Endothelial cell (in vitro differentiated cells): Measurements from ENCODE around the gene CCDC154. TPM values are rescaled to one million over a fixed set of nuclear protein-coding genes. Genes with fewer than 3 reads are reported as not detected.

Source experiments
- DNase-seq: peaks from one replicate; pipeline ENCODE4 v3.0.0; 2021; ENCODE audit warnings: low spot score
- H3K27ac Mint-ChIP-seq: one replicate; pipeline ENCODE4 v1.8.0; 2021; ENCODE audit warnings: mixed read lengths, inconsistent platforms; ENCODE audit not compliant: unreplicated experiment
- H3K27me3 Mint-ChIP-seq: one replicate; pipeline ENCODE4 v1.8.0; 2021; ENCODE audit warnings: mild to moderate bottlenecking, moderate library complexity, mixed read lengths, inconsistent platforms; ENCODE audit not compliant: unreplicated experiment
- H3K36me3 Mint-ChIP-seq: one replicate; pipeline ENCODE4 v1.8.0; 2021; ENCODE audit warnings: mild to moderate bottlenecking, low read depth, mixed read lengths, inconsistent platforms; ENCODE audit not compliant: unreplicated experiment
- H3K4me1 Mint-ChIP-seq: one replicate; pipeline ENCODE4 v1.8.0; 2021; ENCODE audit warnings: mild to moderate bottlenecking, mixed read lengths, inconsistent platforms; ENCODE audit not compliant: unreplicated experiment
- H3K4me3 Mint-ChIP-seq: one replicate; pipeline ENCODE4 v1.8.0; 2021; ENCODE audit warnings: mild to moderate bottlenecking, mixed read lengths, inconsistent platforms; ENCODE audit not compliant: unreplicated experiment
- H3K9me3 Mint-ChIP-seq: one replicate; pipeline ENCODE4 v1.8.0; 2021; ENCODE audit warnings: mixed read lengths, inconsistent platforms; ENCODE audit not compliant: unreplicated experiment
- total RNA-seq: library from RNA; stranded (reverse); fragmentation: NEBNext Ultra II Directional; extraction: Animal tissue kit (Norgen Biotek cat#: 25700); gene quantifications from one replicate; pipeline ENCODE4 v1.2.1, GENCODE V29; 2021; ENCODE audit not compliant: unreplicated experiment
- TF ChIP-seq, protein P1 (sequence below): fragments of 200-600 bp; sonication (generic); IDR thresholded peaks from one replicate; pipeline ENCODE4 v1.5.0; 2021; ENCODE audit warnings: antibody characterized with exemption; ENCODE audit not compliant: unreplicated experiment

Gene CCDC154
- total RNA-seq, 1 donor from 2014 or later = 2.4 TPM

DNA sequence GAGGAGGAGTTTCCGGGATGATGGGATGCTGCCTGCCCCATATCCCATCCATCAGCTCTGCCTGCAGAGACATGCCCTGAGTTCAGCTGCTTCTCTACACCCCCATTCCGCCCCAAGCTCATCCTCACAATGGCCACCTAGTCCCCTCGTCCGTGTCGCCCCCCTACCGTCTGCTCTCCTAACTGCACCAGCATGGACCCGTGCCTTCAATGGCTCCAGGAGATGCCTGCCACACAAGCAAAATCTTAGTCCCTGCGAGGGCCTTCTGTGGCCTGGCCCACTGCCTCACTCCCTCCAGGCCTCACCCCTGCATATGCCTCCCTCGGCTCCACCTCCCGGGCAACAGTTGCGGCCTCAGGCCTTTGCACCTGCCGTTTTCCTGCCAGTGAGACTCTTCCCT is 47.0 kb upstream of the CCDC154 start:
- Mint-ChIP-seq H3K27me3 (peaks cover 10% of the 10 kb centered on the region), H3K36me3 (no peaks in the 10 kb centered on the region), H3K27ac (no peak overlapping the region), H3K4me1 (peaks cover 12% of the 10 kb centered on the region), H3K9me3 (no peaks in the 10 kb centered on the region), H3K4me3 (no peak overlapping the region)
- TF ChIP-seq, protein P1, sequence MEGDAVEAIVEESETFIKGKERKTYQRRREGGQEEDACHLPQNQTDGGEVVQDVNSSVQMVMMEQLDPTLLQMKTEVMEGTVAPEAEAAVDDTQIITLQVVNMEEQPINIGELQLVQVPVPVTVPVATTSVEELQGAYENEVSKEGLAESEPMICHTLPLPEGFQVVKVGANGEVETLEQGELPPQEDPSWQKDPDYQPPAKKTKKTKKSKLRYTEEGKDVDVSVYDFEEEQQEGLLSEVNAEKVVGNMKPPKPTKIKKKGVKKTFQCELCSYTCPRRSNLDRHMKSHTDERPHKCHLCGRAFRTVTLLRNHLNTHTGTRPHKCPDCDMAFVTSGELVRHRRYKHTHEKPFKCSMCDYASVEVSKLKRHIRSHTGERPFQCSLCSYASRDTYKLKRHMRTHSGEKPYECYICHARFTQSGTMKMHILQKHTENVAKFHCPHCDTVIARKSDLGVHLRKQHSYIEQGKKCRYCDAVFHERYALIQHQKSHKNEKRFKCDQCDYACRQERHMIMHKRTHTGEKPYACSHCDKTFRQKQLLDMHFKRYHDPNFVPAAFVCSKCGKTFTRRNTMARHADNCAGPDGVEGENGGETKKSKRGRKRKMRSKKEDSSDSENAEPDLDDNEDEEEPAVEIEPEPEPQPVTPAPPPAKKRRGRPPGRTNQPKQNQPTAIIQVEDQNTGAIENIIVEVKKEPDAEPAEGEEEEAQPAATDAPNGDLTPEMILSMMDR = no peak
- DNase-seq = no peak

DNA sequence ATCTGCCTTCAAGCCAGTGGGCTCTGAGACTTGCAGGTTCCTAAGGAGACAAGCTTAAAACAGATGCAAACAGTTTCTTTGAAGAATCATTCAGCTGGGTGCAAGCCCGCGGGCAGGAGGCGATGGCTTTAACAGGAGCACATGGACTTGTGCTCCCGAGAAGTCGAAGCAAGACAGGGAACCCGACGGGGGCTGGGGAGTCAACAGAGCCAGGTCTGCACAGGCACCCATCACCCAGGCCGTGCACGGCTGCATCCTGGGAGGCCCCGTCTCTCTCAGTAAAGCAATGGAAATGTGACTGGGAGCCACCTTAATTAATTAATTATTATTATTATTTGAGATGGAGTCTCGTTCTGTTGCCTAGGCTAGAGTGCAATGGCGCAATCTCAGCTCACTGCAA is 44.7 kb upstream of the CCDC154 start:
- Mint-ChIP-seq H3K4me3 (no peak overlapping the region), H3K9me3 (no peaks in the 10 kb centered on the region), H3K27ac (no peak overlapping the region), H3K36me3 (no peaks in the 10 kb centered on the region), H3K4me1 (peaks cover 12% of the 10 kb centered on the region), H3K27me3 (peaks cover 10% of the 10 kb centered on the region)
- TF ChIP-seq, protein P1 = no peak
- DNase-seq = no peak

DNA sequence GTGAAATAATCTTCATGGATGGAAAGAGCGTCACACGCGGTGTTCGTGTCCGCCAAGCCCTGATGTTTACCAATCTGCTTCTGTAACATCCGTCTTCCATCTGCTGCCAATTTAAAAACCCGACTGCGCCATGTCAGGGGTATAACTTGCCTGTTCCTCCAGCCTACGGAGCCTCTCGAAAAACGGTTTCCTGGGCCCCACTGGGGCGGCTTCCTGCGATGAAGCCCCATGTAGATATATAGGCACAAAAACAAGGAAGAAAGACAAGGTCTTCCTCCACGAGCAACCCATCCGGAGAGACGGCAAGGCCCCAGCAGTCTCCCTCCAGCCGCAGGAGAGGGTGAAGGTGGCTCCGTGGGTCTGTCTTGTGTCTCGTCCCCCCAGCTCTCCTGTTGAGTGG is 44.3 kb upstream of the CCDC154 start, which contains the start of gene PTX4:
Gene PTX4 (minus strand): TSS at position 326 of the 400 bp plus-strand sequence. CDS start 35 bp downstream, at position 291.
- no peak within 1 kb of the TSS for H3K27ac Mint-ChIP-seq

DNA sequence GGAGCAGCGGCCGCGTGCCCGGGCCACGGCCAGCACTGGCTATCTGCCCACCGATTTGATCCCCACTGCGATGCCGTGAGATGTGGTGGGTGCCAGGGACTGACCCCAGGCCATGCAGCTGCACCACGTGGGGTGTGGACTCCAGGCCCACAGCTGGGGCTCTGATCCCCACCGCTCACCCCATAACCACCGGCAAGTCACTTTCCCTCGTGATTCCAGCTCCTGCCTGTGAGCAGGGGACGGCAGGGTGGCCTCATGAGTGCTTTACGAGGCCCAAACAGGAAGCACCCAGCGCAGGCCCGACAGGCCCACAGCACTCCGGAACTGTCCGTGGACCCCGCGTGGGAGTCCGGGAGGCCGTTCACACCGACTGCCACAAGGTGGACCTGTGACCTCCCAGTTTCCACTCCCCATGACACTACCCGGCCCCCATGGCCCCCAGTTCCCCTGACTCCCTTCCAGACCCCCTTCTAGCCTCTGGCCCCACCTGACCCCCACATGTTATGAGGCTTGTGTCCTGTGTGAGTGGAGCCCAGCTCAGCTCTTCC is 43.8 kb upstream of the CCDC154 start:
- peaks cover 12% of the 10 kb centered on the region for H3K4me1 Mint-ChIP-seq
- no peak overlapping the region for H3K4me3 Mint-ChIP-seq
- no peak overlapping the region for H3K27ac Mint-ChIP-seq
- no peaks in the 10 kb centered on the region for H3K9me3 Mint-ChIP-seq
- TF ChIP-seq, protein P1 = no peak
- DNase-seq = no peak
- H3K27me3 Mint-ChIP-seq = peaks cover 15% of the 10 kb centered on the region
- no peaks in the 10 kb centered on the region for H3K36me3 Mint-ChIP-seq

More for the DNA sequence above, 44.3 kb upstream of the CCDC154 start, which contains the start of gene PTX4:
- Mint-ChIP-seq H3K36me3 (no peaks in the 10 kb centered on the region), H3K27me3 (peaks cover 13% of the 10 kb centered on the region), H3K4me3 (no peak within 1 kb of the TSS), H3K4me1 (peaks cover 12% of the 10 kb centered on the region), H3K9me3 (no peaks in the 10 kb centered on the region)
- no peak for DNase-seq
- TF ChIP-seq, protein P1 = no peak

DNA sequence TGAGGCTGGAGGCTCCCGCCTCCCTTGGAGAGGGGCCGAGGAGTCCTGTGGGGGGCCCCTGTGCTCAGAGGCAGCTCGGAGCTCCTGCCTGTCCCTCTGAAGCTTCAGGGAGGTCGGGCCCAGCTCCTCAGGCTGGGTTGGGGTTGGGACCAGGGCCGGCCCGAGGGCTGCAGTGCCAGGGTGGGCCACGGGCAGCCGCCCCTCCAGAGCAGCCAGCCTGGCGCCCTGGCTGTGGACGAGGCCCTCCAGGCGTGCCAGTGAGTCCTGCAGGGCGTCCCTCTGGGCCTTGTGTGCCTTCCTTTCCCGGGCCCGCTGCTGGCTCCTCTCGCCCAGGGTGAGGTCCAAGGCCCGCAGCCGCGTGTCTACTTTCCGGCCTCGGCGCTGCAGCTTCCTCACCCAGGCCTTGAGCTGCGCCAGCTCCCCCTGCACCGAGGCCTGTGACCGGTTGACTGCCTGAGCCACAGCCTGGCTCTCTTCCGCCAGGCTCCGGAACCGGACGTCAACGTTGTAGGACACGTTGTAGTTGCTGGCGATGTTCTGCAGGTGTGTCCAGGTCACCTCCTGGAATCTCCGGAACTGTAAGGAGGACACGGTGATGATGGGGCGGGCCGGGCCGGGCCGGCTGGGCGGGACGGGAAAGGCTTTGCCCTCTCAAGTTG is 43.2 kb upstream of the CCDC154 start:
- no peaks in the 10 kb centered on the region for H3K9me3 Mint-ChIP-seq

More for the DNA sequence above, 43.2 kb upstream of the CCDC154 start:
- no peaks in the 10 kb centered on the region for H3K36me3 Mint-ChIP-seq
- TF ChIP-seq, protein P1 = no peak
- H3K27me3 Mint-ChIP-seq = peaks cover 12% of the 10 kb centered on the region
- H3K4me3 Mint-ChIP-seq = no peak overlapping the region
- no peak overlapping the region for H3K27ac Mint-ChIP-seq
- no peak for DNase-seq
- peaks cover 7% of the 10 kb centered on the region for H3K4me1 Mint-ChIP-seq
